PC-3 (cell line): ENCODE data around the gene ARHGAP27.
"Not testable (repeated sequence)": the region's sequence is repeated elsewhere in the genome, so short reads cannot be mapped to it uniquely, and the experiment has no call there.

Source experiments
- EZH2 ChIP-seq: fragments of 300-600 bp; sonication (generic); IDR thresholded peaks from one replicate; pipeline ENCODE4 v1.6.1; 2017; ENCODE audit warnings: antibody characterized with exemption, mild to moderate bottlenecking, low read length; ENCODE audit not compliant: unreplicated experiment
- EZH2phosphoT487 ChIP-seq: fragments of 300-600 bp; sonication (generic); IDR thresholded peaks from 2 replicates; pipeline ENCODE4 v1.6.1; 2018; ENCODE audit warnings: mild to moderate bottlenecking, antibody characterized with exemption, low read length, borderline replicate concordance
- TF ChIP-seq, protein P1 (sequence below): fragments of 300-600 bp; sonication (generic); conservative IDR thresholded peaks from 2 replicates; pipeline ENCODE4 v1.5.1; 2017; ENCODE audit warnings: antibody characterized with exemption, low read depth, mild to moderate bottlenecking, low read length

DNA sequence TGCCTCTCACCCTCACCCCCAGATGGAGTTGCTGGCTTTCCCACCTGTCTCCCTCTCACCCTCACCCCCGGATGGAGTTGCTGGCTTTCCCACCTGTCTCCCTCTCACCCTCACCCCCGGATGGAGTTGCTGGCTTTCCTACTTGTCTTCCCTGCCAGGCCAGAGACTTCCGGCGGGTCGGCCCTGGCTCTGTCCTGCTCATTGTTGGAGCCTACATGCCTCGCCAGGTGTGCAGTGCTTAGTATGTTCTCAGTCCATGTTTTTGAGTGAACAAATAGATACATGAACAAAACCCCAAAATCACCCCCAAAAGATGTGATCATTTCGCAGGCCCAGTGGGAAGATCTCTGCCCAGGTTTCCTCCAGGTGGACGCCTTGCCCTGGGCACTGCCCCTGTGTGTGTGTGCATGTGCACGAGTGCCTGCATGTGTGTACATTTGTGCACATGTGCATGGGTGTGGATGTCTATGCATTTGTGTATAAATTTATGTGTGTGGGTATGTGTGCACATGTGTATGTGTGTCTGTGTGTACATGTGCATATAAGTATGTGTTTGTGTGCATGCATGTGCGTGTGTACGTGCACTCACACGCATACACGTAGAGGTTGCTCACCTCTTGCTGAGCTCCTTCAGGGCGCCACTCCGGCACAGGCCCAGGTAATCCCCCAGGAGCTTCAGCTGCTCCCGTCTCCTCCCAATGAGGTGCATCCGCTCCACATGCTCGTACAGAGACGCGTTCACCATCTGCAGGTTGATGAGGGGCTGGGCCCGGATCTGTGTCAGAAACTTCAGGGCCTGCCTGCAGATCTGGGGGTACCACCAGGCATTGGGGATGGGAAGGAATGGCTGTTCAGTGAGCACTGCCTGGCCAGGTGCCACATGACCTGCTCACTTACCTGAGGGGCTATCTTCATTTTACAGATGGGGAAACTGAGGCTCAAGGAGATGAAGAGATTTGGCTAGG lies 12.5 kb upstream of the ARHGAP27 start:
- TF ChIP-seq, protein P1, sequence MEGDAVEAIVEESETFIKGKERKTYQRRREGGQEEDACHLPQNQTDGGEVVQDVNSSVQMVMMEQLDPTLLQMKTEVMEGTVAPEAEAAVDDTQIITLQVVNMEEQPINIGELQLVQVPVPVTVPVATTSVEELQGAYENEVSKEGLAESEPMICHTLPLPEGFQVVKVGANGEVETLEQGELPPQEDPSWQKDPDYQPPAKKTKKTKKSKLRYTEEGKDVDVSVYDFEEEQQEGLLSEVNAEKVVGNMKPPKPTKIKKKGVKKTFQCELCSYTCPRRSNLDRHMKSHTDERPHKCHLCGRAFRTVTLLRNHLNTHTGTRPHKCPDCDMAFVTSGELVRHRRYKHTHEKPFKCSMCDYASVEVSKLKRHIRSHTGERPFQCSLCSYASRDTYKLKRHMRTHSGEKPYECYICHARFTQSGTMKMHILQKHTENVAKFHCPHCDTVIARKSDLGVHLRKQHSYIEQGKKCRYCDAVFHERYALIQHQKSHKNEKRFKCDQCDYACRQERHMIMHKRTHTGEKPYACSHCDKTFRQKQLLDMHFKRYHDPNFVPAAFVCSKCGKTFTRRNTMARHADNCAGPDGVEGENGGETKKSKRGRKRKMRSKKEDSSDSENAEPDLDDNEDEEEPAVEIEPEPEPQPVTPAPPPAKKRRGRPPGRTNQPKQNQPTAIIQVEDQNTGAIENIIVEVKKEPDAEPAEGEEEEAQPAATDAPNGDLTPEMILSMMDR = not testable (repeated sequence)
- not testable (repeated sequence) for TF ChIP-seq EZH2phosphoT487, EZH2
